Heart left ventricle (tissue), 16 donors: ENCODE data around the gene VEGFB. TPM values are rescaled to one million over a fixed set of nuclear protein-coding genes. Genes with fewer than 3 reads are reported as not detected.
A peak's percentile ranks its signal among the peaks of the same experiment; 100 is the strongest.

Source experiments
- ATAC-seq, 4 donors: fragments of 200-7000 bp; cut with Tn5 transposase; one replicate each; pipeline ENCODE4 v1.9.1; 2020 to 2022; ENCODE audit warnings: moderate library complexity in 4 of 4, mild to moderate bottlenecking in 3 of 4, moderate number of reproducible peaks in 1 of 4
- DNase-seq, 5 donors: peaks; one replicate each; pipeline ENCODE4 v3.0.0-alpha.2; 2020
- H3K27ac ChIP-seq, 12 donors: fragments of 200-600 bp; sonication (generic) in 4 of 12; one replicate each; pipeline versions ENCODE4 v1.5.0 to v1.8.0; 2016 to 2022; ENCODE audit warnings: mild to moderate bottlenecking in 2 of 12
- H3K27me3 ChIP-seq, 9 donors: fragments of 200-600 bp; sonication (generic) in 2 of 9; one replicate each; pipeline versions ENCODE4 v1.5.1 to v1.8.0; 2016 to 2022; ENCODE audit warnings: mild to moderate bottlenecking in 3 of 9
- H3K36me3 ChIP-seq, 9 donors: fragments of 200-600 bp; sonication (generic) in 2 of 9; one replicate each; pipeline versions ENCODE4 v1.5.0 to v1.8.0; 2018 to 2022; ENCODE audit warnings: mild to moderate bottlenecking in 2 of 9
- H3K4me1 ChIP-seq, 12 donors: fragments of 200-600 bp; sonication (generic) in 4 of 12; one replicate each; pipeline versions ENCODE4 v1.5.0 to v1.8.0; 2016 to 2022; ENCODE audit warnings: mild to moderate bottlenecking in 3 of 12
- H3K4me3 ChIP-seq, 12 donors: fragments of 200-600 bp; sonication (generic) in 4 of 12; one replicate each; pipeline versions ENCODE4 v1.5.0 to v1.8.0; 2017 to 2022; ENCODE audit warnings: mild to moderate bottlenecking in 9 of 12, moderate library complexity in 4 of 12
- H3K9me3 ChIP-seq, 12 donors: fragments of 200-600 bp; sonication (generic) in 4 of 12; one replicate each; pipeline versions ENCODE4 v1.5.0 to v1.8.0; 2016 to 2022; ENCODE audit warnings: mild to moderate bottlenecking in 1 of 12
- POLR2A ChIP-seq, 2 donors: fragments of 450-650 bp; IDR thresholded peaks; one replicate each; pipeline ENCODE4 v1.6.1; 2017; ENCODE audit warnings: antibody characterized with exemption in 2 of 2, mild to moderate bottlenecking in 2 of 2, moderate library complexity in 2 of 2
- WGBS, 4 donors: extraction: QIAGEN DNeasy Blood & Tissue Kit in 2 of 4; methylation state at CpG; one replicate each; pipeline versions ENCODE4 v1.1.5 to v1.1.7; 2013 to 2018; 5-methylcytosine and 5-hydroxymethylcytosine counted together
- intact Hi-C, 10 donors: fragments of 100-400 bp; cut with DNase I; formaldehyde crosslinking; loops; one replicate each; pipeline versions ENCODE4 v1.11.1 to v1.14.2; 2022
- polyA plus RNA-seq, 2 donors: library from polyadenylated mRNA; stranded (reverse); fragments of 200-250 nt; gene quantifications; one replicate each; pipeline ENCODE4 v1.2.3, GENCODE V29; 2013
- total RNA-seq, 9 donors: library from RNA; depleted of rRNA in 2 of 9; stranded (reverse); fragments of >200 nt in 2 of 9; fragmentation: NEBNext Ultra II Directional in 3 of 9; extraction: Animal tissue kit (Norgen Biotek cat#: 25700) in 3 of 9; gene quantifications; one replicate each; pipeline versions ENCODE4 v1.1.0 to v1.2.4, GENCODE V29; 2016 to 2023
- TF ChIP-seq, protein P1 (sequence below), 12 donors: fragments of 200-600 bp; sonication (generic) in 4 of 12; IDR thresholded peaks; one replicate each; pipeline versions ENCODE4 v1.5.0 to v1.8.0; 2018 to 2022; ENCODE audit warnings: antibody characterized with exemption in 12 of 12, mild to moderate bottlenecking in 5 of 12
- donor health status: ischemic (EF 13 %, LVEDD 7.1; RV severe dilation, severe dysfunction).
- donor health status: healthy with polysubstance abuse.
- donor health status: DM: no; HTN: yes; CAD: no.
- donor health status: DM: no; HTN: no; CAD: no.
- donor health status: ischemic (EF 25% LVEDD 6.9; RV normal size, moderate dysfunction).
- donor health status: ischemic (EF 25% LVEDD 5.7; RV mildly dilated, moderate dysfunction).
- donor health status: healthy.
- donor health status: DM: yes; HTN: yes; CAD: no.
- donor health status: ischemic (EF 35%, LVEDD 5.7; RV mildly dilated, moderate dysfunction).
- donor health status: nonischemic (EF 11% LVEDD 7.7; RV severe dilation, severe dysfunction).
- donor health status: DM: yes; HTN: yes; CAD: no.
- donor health status: PGD.
- donor health status: ischemic (EF 29% LVEDD 5.4; RV normal size, mild dysfunction).
- donor health status: nonischemic (EF 23%, LVEDD 6.1; RV moderate dilation, normal function).

VEGFB gene
- total and polyA plus RNA-seq, 11 donors: 127 to 332 (median 241) TPM

DNA sequence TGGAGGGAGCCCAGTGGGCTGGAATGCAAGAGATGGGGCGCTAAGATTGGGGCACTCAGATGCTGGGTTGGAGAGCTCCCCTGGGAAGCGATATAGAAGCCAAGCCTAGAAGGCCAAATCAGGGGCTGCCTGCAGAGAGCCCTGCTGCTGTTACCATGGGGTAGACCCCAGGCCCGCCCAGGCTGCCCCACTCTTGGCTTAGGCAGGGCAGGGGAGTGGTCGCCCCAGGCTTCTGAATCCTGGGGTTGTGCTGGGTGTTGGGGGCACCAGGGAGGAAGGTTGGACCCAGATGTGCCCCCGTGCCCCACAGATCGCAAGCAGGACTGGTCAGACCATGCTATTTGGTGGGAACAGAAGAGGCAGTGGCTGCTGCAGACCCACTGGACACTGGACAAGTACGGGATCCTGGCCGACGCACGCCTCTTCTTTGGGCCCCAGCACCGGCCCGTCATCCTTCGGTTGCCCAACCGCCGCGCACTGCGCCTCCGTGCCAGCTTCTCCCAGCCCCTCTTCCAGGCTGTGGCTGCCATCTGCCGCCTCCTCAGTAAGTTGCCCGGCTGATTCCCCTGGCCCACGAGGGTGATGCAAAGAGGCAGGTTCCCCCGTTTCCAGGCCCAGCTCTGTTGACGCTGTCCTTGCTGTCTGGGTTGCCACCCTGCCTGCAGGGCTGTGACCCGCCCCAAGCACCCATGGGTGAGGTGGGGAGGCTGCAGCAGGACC is 23.9 kb upstream of the VEGFB start:
- Histone ChIP-seq H3K36me3 (peaks cover 0 to 65% (median 0%) of the 10 kb centered on the region in 9 donors), H3K27ac (no peak overlapping the region), H3K4me1 (peaks cover 0 to 32% (median 16%) of the 10 kb centered on the region in 12 donors), H3K4me3 (no peak overlapping the region), H3K9me3 (no peaks in the 10 kb centered on the region), H3K27me3 (no peaks in the 10 kb centered on the region)
- TF ChIP-seq POLR2A (IDR thresholded peaks at IDR 0.05): no peak
- TF ChIP-seq, protein P1, sequence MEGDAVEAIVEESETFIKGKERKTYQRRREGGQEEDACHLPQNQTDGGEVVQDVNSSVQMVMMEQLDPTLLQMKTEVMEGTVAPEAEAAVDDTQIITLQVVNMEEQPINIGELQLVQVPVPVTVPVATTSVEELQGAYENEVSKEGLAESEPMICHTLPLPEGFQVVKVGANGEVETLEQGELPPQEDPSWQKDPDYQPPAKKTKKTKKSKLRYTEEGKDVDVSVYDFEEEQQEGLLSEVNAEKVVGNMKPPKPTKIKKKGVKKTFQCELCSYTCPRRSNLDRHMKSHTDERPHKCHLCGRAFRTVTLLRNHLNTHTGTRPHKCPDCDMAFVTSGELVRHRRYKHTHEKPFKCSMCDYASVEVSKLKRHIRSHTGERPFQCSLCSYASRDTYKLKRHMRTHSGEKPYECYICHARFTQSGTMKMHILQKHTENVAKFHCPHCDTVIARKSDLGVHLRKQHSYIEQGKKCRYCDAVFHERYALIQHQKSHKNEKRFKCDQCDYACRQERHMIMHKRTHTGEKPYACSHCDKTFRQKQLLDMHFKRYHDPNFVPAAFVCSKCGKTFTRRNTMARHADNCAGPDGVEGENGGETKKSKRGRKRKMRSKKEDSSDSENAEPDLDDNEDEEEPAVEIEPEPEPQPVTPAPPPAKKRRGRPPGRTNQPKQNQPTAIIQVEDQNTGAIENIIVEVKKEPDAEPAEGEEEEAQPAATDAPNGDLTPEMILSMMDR (IDR thresholded peaks at IDR 0.05): no peak
- intact Hi-C loops: no loop called here
- DNase-seq (peak in 2 of 5 donors; percentile 21 to 56), ATAC-seq (no peak)
- 95 to 96% (median 95%) methylated on average over 21 to 24 of the region's 24 CpGs for WGBS, 4 donors

DNA sequence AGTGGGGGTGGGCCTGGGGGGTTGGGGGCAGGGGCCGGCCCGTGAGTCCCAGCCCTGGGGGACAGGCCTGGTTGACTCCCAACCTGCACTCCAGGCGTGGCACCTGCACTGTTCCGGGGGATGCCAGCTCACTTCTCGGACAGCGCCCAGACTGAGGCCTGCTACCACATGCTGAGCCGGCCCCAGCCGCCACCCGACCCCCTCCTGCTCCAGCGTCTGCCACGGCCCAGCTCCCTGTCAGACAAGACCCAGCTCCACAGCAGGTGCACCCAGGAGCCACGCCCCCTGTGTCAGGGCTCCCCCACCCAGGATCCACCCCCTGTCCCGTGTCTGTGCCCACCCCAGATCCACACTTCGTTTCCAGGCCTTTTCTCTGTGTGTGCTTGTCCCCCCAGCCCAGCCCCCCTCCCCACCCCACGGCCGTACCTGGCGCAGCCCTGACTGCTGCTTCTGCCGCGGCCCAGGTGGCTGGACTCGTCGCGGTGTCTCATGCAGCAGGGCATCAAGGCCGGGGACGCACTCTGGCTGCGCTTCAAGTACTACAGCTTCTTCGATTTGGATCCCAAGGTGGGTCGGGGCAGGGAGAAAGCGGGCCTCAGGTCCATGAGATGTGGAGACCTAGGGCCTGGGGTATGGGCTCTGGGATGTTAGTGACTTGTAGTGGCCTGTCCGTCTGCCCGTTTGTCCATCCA is 23.1 kb upstream of the VEGFB start:
- Histone ChIP-seq H3K27me3 (no peaks in the 10 kb centered on the region), H3K9me3 (no peaks in the 10 kb centered on the region), H3K4me1 (peaks cover 0 to 26% (median 15%) of the 10 kb centered on the region in 12 donors), H3K36me3 (peaks cover 0 to 72% (median 0%) of the 10 kb centered on the region in 9 donors), H3K27ac (no peak overlapping the region), H3K4me3 (no peak overlapping the region)
- ATAC-seq (no peak), DNase-seq (peak in 2 of 5 donors; percentile 23 to 58)
- WGBS, 4 donors: 87 to 93% (median 91%) methylated on average over 27 to 30 of the region's 30 CpGs
- intact Hi-C loops: no loop called here
- TF ChIP-seq POLR2A (IDR thresholded peaks at IDR 0.05): no peak
- TF ChIP-seq, protein P1 (IDR thresholded peaks at IDR 0.05): no peak

DNA sequence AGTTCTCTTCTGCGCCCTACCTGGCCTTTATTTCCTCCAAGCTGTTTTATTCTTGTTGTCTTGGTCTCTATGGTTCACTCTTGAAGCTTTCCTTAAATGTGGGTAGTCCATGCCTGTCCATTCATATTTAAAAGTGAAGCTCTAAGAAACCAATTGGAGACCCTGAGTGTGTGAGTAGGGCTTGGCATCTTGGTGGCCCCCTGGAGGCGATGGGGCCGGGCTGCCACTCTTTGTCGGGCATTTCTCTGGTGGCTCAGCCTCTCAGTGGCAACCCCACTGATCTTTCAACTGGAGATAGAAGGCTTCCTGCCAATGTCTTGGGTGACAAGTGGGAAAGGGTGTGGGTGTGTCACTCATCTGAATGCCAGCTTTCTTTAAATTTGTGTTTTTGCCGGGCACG is 17.5 kb upstream of the VEGFB start:
- ATAC-seq (no peak), DNase-seq (peak in 2 of 5 donors; percentile 8 to 9)
- Histone ChIP-seq H3K36me3 (peaks cover 0 to 92% (median 7%) of the 10 kb centered on the region in 9 donors), H3K27ac (no peak overlapping the region), H3K4me3 (no peak overlapping the region), H3K27me3 (no peaks in the 10 kb centered on the region), H3K9me3 (no peaks in the 10 kb centered on the region), H3K4me1 (no peaks in the 10 kb centered on the region)
- intact Hi-C loops: no loop called here
- WGBS, 4 donors: 85 to 91% (median 90%) methylated on average over 6 of the region's 6 CpGs
- TF ChIP-seq, protein P1 (IDR thresholded peaks at IDR 0.05): no peak
- no peak for TF ChIP-seq POLR2A (IDR thresholded peaks at IDR 0.05)

DNA sequence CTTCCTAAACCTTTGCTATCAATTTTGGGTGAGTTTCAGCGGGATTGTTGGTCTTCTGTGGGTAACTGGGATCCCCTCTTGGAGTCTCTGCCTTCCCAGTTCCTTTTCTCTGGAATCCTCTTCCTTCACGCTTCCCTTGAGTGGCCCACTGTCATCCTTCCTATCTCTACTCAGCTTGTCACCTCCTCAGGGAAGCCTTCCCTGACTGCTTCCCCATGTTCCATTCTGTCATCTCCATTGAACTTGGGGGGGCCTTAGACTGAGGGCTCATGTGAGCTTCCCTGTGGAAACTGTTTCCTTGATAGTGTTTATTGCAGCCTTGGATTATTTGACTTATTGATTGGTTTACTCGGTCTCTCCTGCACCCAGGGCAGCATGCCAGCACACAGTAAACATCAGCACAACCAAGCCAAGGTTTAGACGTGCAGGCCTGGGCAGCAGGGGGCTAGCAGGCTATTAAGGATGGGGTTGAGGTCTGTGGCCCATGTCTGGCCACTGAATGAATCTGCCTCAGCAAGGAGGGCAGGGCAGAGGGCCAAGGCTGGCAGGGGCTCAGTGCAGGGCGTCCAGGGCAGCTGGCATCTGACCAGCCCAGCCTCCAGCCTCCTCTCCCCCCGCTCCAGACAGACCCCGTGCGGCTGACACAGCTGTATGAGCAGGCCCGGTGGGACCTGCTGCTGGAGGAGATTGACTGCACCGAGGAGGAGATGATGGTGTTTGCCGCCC is 15.6 kb upstream of the VEGFB start:
- peaks cover 0 to 93% (median 11%) of the 10 kb centered on the region in 9 donors for H3K36me3 ChIP-seq
- TF ChIP-seq POLR2A (IDR thresholded peaks at IDR 0.05): no peak
- TF ChIP-seq, protein P1 (IDR thresholded peaks at IDR 0.05): no peak
- peaks cover 0 to 6% (median 0%) of the 10 kb centered on the region in 12 donors for H3K4me1 ChIP-seq
- H3K4me3 ChIP-seq: no peak overlapping the region
- DNase-seq (peak in 2 of 5 donors; percentile 22 to 56), ATAC-seq (peak in 1 of 4 donors; percentile 23)
- H3K9me3 ChIP-seq: no peaks in the 10 kb centered on the region
- H3K27ac ChIP-seq: no peak overlapping the region
- 61 to 76% (median 67%) methylated on average over 5 to 11 of the region's 11 CpGs for WGBS, 4 donors
- no peaks in the 10 kb centered on the region for H3K27me3 ChIP-seq
- intact Hi-C loops: no loop called here
